AG20443 (cell line): ENCODE measurements around the gene TMSB10.
A peak's percentile ranks its signal among the peaks of the same experiment; 100 is the strongest.

ENCODE experiments used
- DNase-seq: peaks from one replicate; pipeline ENCODE4 v3.0.0; 2012; ENCODE audit warnings: low spot score, mixed read lengths

Gene TMSB10

GRCh38 chr2:84880395-84880644 is 25.1 kb upstream of the TMSB10 start:
- DNase-seq: no peak

GRCh38 chr2:84880645-84881521 is 24.6 kb upstream of the TMSB10 start, which contains the start of gene TRABD2A:
TSS of gene TRABD2A (minus strand) at chr2:84881084. CDS start at chr2:84881039, 45 bp downstream.
- peak; percentile 45 for DNase-seq

- DNase-seq: peak; percentile 87
Observed at GRCh38 chr2:84881581-84882413, 23.7 kb upstream of the TMSB10 start.

DNA sequence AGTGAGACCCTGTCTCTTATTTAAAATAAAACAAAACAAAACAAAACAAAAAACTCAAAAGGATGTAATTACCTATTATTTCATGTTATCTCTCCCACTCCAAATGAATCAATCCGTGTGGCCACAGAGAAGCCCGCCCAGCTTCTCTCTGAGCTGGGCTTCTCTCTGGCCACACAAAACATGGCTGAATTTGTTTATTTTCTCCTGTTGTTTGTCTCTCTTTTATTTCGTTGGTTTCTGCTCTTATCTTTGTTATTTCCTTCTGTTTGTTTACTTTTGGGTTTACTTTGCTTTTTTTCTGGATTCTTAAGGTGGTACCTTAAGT is 23.1 kb upstream of the TMSB10 start:
- DNase-seq: no peak

- no peak for DNase-seq
Observed at GRCh38 chr2:84882775-84883550, 22.5 kb upstream of the TMSB10 start.

- DNase-seq: no peak
Observed at GRCh38 chr2:84884449-84884848, 21.0 kb upstream of the TMSB10 start.

- DNase-seq: no peak
Observed at GRCh38 chr2:84885111-84885510, 20.3 kb upstream of the TMSB10 start.

DNA sequence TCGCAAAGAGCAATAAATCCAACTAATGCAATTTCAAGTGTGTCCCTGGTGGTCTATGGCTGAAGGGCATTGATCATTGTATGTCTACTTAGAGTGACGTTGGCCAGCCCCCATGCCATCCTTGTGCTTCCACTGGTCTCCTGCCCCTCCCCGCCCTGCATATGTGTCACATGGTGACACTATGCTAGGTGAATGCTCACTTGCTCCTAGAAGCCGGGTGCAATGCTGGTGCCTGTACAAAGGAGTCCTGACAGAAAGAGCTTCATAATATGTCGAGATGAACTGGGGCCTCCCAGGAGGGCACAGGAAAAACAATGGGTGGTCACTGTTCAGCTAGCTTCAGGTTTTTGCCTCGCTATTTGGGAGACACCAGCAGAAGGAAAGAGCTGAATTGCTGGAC is 18.7 kb upstream of the TMSB10 start:
- no peak for DNase-seq

- DNase-seq: no peak
Observed at GRCh38 chr2:84888401-84889276, 16.8 kb upstream of the TMSB10 start.

DNA sequence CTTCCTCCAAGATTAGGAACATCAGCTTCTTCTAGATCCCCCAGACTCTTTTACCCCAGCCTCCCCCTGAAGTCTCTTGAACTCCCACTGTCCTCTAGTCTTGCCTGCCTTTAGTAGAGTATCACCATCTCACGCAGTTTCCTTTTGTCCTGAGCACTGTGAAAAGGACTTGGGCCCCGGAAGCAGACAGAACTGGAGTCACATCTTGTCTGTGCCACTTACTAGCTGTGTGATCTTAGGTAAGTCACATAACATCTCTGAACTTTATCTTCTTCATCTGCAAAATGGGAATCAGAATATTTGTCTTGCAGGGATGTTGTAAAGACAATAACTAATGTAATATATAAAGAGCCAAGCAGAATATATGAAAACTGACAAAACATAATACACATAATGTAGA is 16.1 kb upstream of the TMSB10 start:
- no peak for DNase-seq

- DNase-seq: no peak
Observed at GRCh38 chr2:84891355-84892010, 14.0 kb upstream of the TMSB10 start.

DNA sequence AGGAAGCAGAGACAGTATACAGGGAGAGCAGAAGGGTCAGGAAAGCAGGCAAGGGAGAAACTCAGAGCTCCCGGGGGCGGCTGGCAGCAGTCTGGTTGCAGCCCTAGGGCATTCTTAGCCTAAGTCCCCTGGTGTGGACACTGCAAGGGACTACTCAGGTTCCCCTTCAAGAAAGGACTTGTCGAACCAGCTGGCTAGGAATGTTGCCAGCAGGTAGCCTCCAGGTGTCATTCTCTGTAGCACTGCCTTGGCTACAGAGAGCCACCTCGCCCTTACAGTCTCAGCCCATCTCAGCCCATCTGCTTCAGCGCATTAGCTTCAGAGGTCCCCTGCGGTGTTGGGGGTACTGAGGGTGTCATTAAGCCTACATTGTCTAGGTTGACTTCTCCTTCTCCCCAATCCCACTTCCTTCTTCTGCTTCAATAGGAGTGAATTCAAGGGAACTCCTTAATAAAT is 11.3 kb upstream of the TMSB10 start:
- no peak for DNase-seq

GRCh38 chr2:84894758-84895520 is 10.5 kb upstream of the TMSB10 start:
- peak; percentile 39 for DNase-seq

DNA sequence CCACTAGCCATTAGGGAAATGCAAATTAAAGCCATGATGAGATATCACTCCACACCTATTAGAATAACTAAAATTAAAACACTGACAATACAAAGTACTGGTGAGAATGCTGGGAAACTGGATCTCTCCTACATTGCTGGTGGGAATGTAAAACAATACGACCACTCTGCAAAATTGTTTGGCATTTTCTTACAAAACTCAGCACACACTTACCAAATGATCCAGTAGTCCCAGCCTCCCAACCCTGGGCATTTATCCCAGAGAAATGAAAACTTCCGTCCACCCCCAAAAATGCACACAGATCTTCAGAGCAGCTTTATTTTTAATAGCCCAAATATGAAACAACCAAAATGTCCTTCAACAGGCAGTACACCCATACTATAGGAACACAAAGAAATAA is 8.9 kb upstream of the TMSB10 start:
- DNase-seq: no peak

DNA sequence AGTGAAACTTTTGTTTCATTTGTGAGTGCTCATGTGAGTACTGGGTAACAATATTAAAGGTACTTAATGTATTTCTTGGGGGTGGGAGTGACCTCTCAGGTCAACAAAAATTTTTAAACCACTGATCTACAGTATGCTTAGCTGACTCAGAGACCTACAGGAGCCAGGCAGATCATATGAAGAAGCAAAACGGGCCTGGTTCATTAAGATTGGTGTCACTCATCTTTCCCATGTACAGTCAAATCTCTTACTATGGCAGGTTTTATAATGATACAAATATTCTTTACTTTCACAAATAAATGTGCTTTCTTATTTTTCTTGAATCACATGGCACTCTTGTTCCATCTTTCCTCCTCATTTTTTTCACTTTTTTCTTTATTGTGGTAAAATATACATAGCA is 7.7 kb upstream of the TMSB10 start:
- DNase-seq: no peak

- no peak for DNase-seq
Observed at GRCh38 chr2:84899304-84900204, 5.9 kb upstream of the TMSB10 start.

- no peak for DNase-seq
Observed at GRCh38 chr2:84900971-84901370, 4.5 kb upstream of the TMSB10 start.

- peak; percentile 76 for DNase-seq
Observed at GRCh38 chr2:84901593-84902120, 3.8 kb upstream of the TMSB10 start.

DNA sequence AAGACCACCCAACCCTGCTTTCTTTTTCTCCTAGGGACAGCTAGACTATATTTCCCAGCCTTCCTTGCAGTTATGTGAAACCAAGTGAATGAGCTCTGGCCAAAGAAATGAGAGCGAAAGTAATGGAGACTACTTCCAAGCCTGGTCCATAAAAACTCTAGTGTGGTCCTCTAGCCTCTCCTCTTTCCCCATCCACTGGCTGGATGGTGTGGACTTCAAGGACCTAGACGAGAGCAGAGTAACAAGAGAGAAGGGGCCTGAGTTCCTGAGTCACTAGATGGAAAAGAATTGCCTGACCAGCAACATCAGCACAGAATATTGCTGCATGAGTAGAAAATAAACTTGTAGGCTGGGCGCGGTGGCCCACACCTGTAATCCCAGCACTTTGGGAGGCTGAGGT is 2.9 kb upstream of the TMSB10 start:
- DNase-seq: no peak
